GM23248 (cell line): ENCODE data around the gene C1QTNF1.

Experiments used
- EZH2 ChIP-seq: fragments of 200-600 bp; sonication (generic); IDR thresholded peaks from 2 replicates; pipeline ENCODE4 v1.6.1; 2018; ENCODE audit warnings: antibody characterized with exemption, mild to moderate bottlenecking; ENCODE audit not compliant: insufficient read depth, poor library complexity, severe bottlenecking
- EZH2phosphoT487 ChIP-seq: fragments of 200-600 bp; sonication (generic); IDR thresholded peaks from 2 replicates; pipeline ENCODE4 v1.6.1; 2018; ENCODE audit warnings: antibody characterized with exemption, moderate library complexity, mild to moderate bottlenecking, low read depth; ENCODE audit not compliant: insufficient read depth

GRCh38 chr17:78992542-78993212 is 31.3 kb upstream of the C1QTNF1 start:
- TF ChIP-seq EZH2: no peak
- no peak for TF ChIP-seq EZH2phosphoT487
